AG04449 (cell line): Measurements from ENCODE around the gene TIMM10.

ENCODE experiments used
- CTCF ChIA-PET: fragments of 350-600 bp; formaldehyde crosslinking; extraction: SDS; loops from one replicate; lab custom pipeline; 2021; ENCODE audit warnings: antibody characterized with exemption; lab: Yijun Ruan, JAX
- POLR2A ChIA-PET: fragments of 400-600, 350-600 bp; formaldehyde crosslinking; extraction: SDS; loops from one replicate; lab custom pipeline; 2020; ENCODE audit warnings: antibody characterized with exemption, inconsistent platforms; lab: Yijun Ruan, JAX
- DNase-seq: peaks from one replicate; pipeline ENCODE4 v3.0.0-alpha.2; 2010; ENCODE audit warnings: low read depth, low spot score
- H3K4me3 ChIP-seq: 2 replicates; pipeline ENCODE4 v1.5.1; 2011; ENCODE audit warnings: low read depth, mild to moderate bottlenecking, control low read depth, low read length
- CTCF ChIP-seq: IDR thresholded peaks from one replicate; pipeline ENCODE4 v1.5.1; 2011; ENCODE audit warnings: mild to moderate bottlenecking, moderate library complexity, low read length, control low read depth, inconsistent platforms; ENCODE audit not compliant: insufficient read depth; ENCODE audit errors: missing control alignments

Gene TIMM10

GRCh38 chr11:57530596-57531507 lies at the start of gene TIMM10:
Gene TIMM10, minus strand, starts transcription at chr11:57530754. Its CDS starts 565 bp downstream, at chr11:57530189.
- no peak for TF ChIP-seq CTCF
- CTCF ChIA-PET: interaction anchor here (0.7 to 18.1 kb wide), 12 partner anchors 13 to 993 kb away, joined by 3 to 421 read pairs (median 48); partner anchors contain the start of genes RTN4RL2 and SLC43A1
- DNase-seq: peak; percentile 68
- H3K4me3 ChIP-seq: peak within 1 kb of the TSS; percentile 96
- POLR2A ChIA-PET: interaction anchor here (0.9 to 1.5 kb wide), 2 partner anchors 24 to 111 kb away, joined by 3 read pairs; no protein-coding TSS in a partner anchor

- CTCF ChIA-PET: interaction anchor here (8.0 kb wide), 1 partner anchor 70 kb away, joined by 306 read pairs; no protein-coding TSS in a partner anchor
- POLR2A ChIA-PET: no interaction called here
- H3K4me3 ChIP-seq: no peak overlapping the region
- no peak for TF ChIP-seq CTCF
- no peak for DNase-seq
These were observed 43.5 kb upstream of the TIMM10 start for GRCh38 chr11:57574061-57574460.

- POLR2A ChIA-PET: interaction anchor here (1.7 kb wide), 1 partner anchor 70 kb away, joined by 5 read pairs; no protein-coding TSS in a partner anchor
- no peak overlapping the region for H3K4me3 ChIP-seq
- DNase-seq: no peak
- CTCF ChIA-PET: interaction anchor here (1.3 to 8.0 kb wide), 3 partner anchors 17 to 219 kb away, joined by 3 to 306 read pairs (median 3); no protein-coding TSS in a partner anchor
- no peak for TF ChIP-seq CTCF
These were observed 41.1 kb upstream of the TIMM10 start for GRCh38 chr11:57571606-57572005.

- ChIA-PET POLR2A (interaction anchor here (2.1 kb wide), 1 partner anchor 72 kb away, joined by 12 read pairs; no protein-coding TSS in a partner anchor), CTCF (interaction anchor here (0.6 to 8.0 kb wide), 54 partner anchors 9 to 951 kb away, joined by 3 to 306 read pairs (median 4); partner anchors contain the start of genes RTN4RL2, SLC43A1 and SMTNL1)
- DNase-seq: no peak
- peak overlapping the region; percentile 89 for H3K4me3 ChIP-seq
- peak; percentile 94 for TF ChIP-seq CTCF
These were observed 37.8 kb upstream of the TIMM10 start for GRCh38 chr11:57568330-57568766.

- POLR2A ChIA-PET: interaction anchor here (0.5 to 2.1 kb wide), 4 partner anchors 19 to 164 kb away, joined by 3 to 12 read pairs (median 4); no protein-coding TSS in a partner anchor
- H3K4me3 ChIP-seq: peak within 1 kb of the TSS; percentile 89
- TF ChIP-seq CTCF: peak; percentile 64
- CTCF ChIA-PET: interaction anchor here (0.6 to 8.0 kb wide), 52 partner anchors 9 to 952 kb away, joined by 3 to 306 read pairs (median 5); partner anchors contain the start of genes RTN4RL2, SLC43A1 and SMTNL1
- no peak for DNase-seq
These were observed 37.2 kb upstream of the TIMM10 start, which contains the start of gene UBE2L6 for GRCh38 chr11:57567515-57568329. Gene UBE2L6, minus strand, starts transcription at chr11:57567672. Its CDS starts 61 bp downstream, at chr11:57567611.
